ENCODE data around the gene GCNA.
"Not testable (repeated sequence)": the region's sequence is repeated elsewhere in the genome, so short reads cannot be mapped to it uniquely, and the experiment has no call there.

The GCNA gene

DNA sequence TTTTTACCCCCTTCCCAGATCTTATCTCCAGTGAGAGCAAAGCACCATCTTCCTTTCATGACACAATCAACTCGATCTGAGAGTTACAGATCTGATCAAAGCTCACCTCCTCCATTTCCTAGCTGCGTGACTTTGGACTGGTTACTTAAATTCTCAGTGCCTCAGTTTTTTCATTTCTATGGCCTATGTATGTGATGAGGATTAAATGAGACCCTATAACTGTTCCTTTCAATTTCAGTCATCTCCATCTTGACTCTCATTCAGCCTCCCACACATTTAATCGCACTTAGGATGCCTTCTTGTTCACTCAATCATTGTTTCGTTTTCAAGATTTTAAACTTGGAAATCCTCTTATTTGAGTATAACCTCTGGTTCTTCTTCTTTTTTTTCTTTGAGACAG lies 60.2 kb downstream of the GCNA start:
- no peak for DNase-seq (ENCODE audit: low read depth)

DNA sequence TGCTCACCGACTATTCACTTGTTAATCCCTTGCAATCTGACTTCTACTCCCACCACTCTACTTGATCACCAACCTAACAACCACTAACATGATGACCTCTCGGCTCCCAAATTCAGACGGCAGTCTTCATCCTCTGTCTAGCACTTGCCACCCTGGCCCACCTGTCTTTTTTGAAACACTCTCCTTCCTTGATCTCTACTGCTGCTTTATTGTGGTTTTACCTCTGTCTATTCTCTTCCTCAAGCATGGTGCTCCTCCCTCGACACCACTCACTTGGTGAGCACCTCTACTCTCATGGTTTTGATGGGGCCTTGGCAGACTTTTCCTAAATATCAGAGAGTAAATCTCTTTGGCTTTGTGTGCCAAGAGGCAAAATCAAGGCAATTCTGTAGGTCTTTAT lies 61.8 kb downstream of the GCNA start:
- DNase-seq (ENCODE audit: low read depth) = no peak

DNA sequence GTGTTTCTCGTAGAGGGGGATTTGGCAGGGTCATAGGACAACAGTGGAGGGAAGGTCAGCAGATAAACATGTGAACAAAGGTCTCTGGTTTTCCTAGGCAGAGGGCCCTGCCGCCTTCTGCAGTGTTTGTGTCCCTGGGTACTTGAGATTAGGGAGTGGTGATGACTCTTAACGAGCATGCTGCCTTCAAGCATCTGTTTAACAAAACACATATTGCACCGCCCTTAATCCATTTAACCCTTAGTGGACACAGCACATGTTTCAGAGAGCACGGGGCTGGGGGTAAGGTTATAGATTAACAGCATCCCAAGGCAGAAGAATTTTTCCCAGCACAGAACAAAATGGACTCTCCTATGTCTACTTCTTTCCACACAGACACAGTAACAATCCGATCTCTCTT lies 66.2 kb downstream of the GCNA start:
- DNase-seq (ENCODE audit: low read depth) = not testable (repeated sequence)

DNA sequence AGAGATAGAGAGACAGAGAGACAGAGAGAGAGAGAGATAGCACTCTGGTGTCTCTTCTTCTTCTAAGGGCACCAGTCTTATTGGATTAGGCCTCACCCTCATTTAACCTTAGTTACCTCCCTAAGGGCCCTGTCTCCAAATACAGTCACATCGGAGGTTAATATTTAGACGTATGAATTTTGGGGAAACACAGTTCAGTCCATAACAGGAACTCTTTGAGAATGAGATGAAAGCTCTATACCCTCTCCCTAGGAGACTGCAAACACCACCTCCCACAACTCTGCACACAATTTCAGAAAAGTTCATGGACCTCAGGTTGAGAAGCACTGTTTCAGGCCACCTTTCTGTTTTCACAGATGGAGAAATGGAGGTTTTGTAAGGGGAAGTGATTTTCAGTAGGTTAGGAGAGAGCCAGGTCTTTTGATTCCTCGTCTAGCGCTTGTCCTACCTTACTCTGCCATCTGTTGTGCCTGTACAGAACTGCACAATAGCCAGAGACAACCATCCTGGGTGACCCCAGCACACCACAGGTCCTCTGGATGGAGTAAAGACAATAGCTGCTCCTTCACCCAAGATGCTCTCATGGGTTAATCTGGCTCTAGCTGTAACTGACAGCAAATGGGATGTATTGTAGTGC lies 72.2 kb downstream of the GCNA start:
- no peak for DNase-seq (ENCODE audit: low read depth)

DNA sequence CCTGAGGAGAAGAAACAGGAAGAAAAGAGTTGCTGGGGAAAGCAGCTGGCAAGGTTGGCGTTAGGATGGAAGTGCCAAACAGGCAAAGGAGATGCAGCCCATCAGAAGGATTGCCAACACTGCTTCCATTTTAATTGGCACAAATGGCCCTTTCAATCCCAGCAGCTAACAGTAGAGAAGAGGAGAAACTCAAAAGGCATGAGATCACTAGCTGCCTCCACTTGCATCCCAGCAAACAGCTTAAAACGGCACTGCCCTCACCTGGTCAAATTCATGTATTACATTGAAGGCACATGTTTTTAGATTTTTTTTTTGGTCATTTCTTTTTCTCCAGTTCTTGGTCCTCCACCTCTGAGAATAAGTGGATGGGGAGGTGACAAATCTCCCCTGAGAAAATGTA lies 74.2 kb downstream of the GCNA start:
- DNase-seq (ENCODE audit: low read depth) = peak; percentile 42

DNA sequence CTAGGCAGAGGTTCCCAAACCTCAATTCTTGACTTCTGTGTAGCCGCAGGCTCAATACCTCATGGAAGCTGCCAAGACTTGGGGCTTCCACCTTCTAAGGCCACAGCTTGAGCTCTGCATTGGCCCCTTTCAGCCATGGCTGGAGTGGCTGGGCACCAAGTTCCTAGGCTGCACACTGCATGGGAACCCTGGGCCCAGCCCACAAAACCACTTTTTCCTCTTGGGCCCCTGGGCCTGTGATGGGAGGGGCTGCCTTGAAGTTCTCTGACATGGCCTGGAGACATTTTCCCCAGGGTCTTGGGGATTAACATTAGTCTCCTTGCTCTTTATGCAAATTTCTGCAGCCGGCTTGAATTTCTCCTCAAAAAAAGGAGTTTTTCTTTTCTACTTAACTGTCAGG lies 75.1 kb downstream of the GCNA start:
- no peak for DNase-seq (ENCODE audit: low read depth)

DNA sequence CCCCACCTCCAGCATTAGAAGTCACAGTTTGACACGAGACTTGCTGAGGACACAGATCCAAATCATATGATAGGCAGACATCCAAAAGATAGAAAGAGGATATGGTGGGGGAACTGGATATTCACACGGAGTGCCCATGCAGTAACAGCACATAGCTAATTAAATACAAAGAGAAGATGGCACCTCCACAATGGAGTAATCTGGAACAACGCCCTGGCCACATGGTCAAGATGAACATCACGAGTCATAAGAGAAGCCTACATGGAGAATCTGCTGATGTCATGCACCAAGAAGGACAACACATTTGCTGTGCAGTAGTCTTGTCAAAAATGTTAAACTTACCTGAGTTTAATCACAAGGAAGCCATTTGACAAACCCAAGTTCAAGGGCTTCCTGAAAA lies 79.0 kb downstream of the GCNA start:
- DNase-seq (ENCODE audit: low read depth) = no peak

DNA sequence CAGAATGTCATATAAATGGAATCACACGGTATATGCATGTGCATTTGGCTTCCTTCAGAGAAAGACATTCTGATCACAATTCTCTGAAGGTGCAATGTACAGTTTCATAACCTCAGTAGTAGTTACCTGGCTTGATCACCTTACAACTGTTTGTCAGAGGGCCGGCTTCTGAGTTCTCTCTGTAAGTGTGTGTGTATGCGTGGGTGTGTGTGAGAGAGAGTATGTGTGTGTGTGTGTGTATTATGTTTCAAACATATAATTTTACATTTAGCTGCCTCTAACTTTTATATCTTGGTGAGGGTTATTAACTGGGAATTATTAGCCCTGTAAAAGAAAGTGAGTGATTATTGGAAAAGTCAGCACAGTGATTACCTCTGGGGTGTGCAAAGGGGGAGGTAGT lies 81.1 kb downstream of the GCNA start:
- DNase-seq (ENCODE audit: low read depth) = no peak

DNA sequence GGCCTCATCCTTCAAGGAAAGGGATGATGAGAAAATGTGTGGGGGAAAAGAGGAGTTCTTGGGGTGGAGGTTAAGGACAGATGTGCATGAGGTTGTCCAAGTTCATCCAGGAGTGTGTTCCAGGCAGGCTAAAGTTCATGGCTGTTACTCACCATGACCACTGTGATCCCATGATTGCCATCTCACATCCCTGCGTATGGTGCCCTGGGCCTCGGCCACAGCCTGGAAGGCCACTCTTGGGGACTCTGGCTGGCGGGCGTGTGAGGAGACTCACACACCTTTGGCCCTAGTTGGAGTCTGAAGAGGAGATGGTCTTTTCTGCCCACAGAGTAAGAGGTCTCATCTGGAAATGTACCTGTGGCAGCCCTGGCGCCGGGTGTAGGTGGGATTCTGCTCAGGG lies 81.7 kb downstream of the GCNA start:
- DNase-seq (ENCODE audit: low read depth) = no peak

DNA sequence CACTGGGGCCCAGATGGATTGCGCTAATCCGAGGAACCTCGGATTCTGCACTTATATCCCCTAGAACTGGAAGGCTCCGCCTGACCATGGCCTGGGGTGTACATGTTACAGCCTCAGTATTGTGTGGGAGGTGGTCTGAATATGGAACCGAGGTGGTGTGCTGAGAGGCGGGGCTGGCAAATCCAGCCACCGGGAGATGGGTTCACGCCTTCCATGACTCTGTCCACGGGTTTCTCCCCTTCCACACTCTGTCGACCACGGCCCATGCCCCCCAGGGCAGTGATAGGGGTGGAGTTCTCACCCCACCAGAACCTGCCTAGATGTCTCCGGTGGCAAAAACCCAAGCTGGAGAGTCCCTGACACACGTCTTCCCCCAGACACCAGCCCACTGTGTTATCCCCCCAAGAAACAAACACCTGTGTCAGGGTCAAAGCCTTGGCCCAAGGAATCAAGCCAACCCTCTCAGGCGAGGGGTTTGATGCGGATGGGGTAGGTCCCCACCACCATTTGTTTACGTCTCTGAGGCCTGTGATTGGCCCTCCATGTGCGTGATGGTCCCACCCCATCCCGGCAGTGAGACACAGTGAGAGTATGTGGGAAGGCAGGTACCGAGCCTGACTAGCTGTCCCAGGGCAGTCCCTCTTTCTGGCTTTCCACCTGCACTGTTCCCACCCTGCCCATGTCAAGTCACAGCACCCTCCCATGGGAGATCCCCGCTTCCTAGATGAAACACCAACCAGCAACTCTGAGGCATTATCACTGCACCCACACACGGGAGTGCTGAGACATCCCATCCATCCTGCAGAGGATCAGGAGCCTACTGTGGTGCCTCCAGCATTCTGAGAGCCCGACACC lies 82.6 kb downstream of the GCNA start:
- DNase-seq (ENCODE audit: low read depth) = no peak

DNA sequence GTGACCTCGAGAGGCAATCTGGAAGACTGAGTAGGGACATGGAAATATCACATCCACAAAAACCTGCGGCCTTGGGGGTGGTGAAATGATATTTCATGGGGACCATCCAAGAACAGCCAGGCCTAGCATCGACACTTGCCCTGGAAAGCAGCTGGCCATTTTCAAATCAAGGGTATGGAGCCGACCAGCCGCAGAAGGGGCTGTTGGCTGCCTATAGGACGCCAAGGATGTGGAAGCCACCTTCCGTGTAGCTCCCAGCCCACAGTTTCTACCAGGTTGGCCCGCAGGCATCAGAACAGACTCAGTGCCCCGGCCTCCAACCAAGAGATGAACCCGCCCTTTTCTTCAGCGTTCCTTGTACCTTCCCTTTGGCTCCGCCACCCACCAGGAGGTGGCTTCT lies 83.7 kb downstream of the GCNA start:
- DNase-seq (ENCODE audit: low read depth) = no peak

DNA sequence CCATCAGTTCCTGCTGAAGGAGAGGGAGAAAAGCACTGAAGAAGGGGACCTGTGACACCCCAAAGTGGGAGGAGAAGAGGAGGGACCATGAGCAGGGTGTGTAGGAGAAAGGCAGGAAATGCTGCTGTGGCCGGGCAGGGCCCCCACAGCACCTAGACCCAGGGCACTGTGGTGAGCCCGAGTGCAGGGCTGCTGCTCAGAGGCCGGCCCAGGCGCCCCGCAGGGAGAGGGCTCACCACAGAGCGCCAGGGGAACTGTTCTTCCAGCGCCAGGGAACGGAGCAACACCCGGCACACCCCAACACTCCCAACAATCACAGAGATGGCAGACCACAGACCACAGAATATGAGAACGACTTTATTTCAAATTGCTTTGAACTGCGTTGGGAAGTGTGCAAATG lies 84.4 kb downstream of the GCNA start:
- DNase-seq (ENCODE audit: low read depth) = not testable (repeated sequence)
